HG03432 (cell line): Measurements from ENCODE around the gene AADACL3.
"Not testable (repeated sequence)": the region's sequence is repeated elsewhere in the genome, so short reads cannot be mapped to it uniquely, and the experiment has no call there.

Source experiments
- ATAC-seq: cut with Tn5 transposase; IDR thresholded peaks from one replicate; pipeline ENCODE4 v1.9.1; 2021; ENCODE audit warnings: mild to moderate bottlenecking, moderate library complexity; ENCODE audit not compliant: unreplicated experiment

Gene AADACL3, protein sequence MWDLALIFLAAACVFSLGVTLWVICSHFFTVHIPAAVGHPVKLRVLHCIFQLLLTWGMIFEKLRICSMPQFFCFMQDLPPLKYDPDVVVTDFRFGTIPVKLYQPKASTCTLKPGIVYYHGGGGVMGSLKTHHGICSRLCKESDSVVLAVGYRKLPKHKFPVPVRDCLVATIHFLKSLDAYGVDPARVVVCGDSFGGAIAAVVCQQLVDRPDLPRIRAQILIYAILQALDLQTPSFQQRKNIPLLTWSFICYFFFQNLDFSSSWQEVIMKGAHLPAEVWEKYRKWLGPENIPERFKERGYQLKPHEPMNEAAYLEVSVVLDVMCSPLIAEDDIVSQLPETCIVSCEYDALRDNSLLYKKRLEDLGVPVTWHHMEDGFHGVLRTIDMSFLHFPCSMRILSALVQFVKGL

GRCh38 chr1:12715896-12716437 is at the start of gene AADACL3:
Gene AADACL3, plus strand, starts transcription at chr1:12716110. Its CDS starts 67 bp downstream, at chr1:12716177.
- ATAC-seq = no peak

DNA sequence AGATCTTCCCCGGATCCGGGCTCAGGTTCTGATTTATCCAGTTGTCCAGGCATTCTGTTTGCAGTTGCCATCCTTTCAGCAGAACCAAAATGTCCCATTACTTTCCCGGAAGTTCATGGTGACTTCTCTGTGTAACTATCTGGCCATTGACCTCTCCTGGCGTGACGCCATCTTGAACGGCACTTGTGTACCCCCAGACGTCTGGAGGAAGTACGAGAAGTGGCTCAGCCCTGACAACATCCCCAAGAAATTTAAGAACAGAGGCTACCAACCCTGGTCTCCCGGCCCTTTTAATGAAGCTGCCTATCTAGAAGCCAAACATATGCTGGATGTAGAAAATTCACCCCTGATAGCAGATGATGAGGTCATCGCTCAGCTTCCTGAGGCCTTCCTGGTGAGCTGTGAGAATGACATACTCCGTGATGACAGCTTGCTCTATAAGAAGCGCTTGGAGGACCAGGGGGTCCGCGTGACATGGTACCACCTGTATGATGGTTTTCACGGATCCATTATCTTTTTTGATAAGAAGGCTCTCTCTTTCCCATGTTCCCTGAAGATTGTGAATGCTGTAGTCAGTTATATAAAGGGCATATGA is 49.7 kb upstream of the AADACL3 start:
- ATAC-seq = no peak

DNA sequence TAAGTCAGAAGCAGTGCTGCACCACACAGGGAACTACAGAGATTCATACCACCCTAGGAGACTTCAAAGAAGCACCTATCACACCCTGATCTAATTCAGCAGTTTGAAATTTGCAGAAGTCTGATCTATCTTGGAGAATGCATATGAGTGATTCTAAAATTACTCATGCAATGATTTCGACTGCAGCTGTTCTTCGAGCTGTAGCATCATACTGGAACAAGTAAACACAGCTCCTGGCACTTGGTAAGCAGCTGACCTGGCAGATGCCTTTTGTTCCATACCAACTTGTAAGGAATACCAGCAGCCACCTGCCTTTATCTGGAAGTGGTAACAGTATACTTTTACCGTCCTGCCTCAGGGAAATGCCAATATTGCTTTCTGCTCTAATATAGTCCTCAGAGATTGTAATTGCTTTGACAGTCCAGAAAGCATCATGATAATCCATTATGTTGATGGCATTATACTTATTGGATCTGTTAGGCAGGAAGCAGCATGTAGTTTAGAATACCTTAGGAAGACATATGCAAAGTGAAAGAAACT is 46.3 kb upstream of the AADACL3 start:
- ATAC-seq = no peak

- no peak for ATAC-seq
Measured at GRCh38 chr1:12674358-12674757, 41.6 kb upstream of the AADACL3 start.

DNA sequence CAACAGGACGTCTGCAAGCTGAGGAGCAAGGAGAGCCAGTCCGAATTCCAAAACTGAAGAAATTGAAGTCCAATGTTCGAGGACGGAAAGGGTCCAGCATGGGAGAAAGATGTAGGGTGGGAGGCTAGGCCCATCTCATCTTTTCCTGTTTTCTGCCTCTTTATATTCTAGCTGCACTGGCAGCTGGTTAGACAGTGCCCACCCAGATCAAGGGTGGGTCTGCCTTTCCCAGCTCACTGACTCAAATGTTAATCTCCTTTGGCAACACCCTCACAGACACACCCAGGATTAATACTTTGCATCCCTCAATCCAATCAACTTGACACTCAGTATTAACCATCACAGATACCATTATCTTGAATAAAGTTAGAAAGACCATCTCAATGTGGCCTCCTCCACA is 39.8 kb upstream of the AADACL3 start:
- not testable (repeated sequence) for ATAC-seq

DNA sequence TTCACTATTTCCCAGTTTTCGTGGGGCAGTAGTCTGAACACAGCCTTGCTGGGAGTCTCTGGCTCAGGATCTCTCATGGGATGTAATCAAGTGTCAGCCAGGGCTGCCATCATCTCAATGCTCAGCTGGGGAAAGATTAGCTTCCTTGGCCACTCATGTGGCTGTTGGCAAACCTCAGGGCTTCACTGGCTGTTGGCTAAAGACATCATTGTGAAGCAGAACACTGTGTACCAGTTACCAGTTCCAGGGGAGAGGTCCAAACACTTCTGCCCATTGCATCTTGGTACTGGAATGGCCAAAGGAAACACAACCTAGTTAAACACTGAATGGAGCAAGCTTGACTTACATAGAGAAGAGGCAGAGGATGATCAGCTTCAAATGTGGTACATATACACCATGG is 38.3 kb upstream of the AADACL3 start:
- ATAC-seq = no peak

- no peak for ATAC-seq
Measured at GRCh38 chr1:12678350-12678749, 37.6 kb upstream of the AADACL3 start.

DNA sequence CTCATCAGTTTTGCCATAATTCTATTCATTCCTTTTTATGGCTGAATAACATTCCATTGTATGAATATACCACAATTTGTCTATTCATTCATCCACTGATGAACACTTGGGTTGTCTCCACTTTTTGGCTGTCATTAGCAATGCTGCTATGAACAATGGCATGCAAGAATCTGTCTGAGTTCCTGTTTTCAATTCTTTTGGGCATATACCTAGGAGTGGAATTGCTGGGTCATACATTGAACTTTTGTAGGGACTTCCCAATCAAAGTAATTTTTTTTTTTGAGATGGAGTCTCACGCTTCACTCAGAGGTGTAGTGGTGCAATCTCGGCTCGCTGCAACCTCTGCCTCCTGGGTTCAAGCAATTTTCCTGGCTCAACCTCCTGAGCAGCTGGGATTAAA is 37.1 kb upstream of the AADACL3 start:
- ATAC-seq = no peak

DNA sequence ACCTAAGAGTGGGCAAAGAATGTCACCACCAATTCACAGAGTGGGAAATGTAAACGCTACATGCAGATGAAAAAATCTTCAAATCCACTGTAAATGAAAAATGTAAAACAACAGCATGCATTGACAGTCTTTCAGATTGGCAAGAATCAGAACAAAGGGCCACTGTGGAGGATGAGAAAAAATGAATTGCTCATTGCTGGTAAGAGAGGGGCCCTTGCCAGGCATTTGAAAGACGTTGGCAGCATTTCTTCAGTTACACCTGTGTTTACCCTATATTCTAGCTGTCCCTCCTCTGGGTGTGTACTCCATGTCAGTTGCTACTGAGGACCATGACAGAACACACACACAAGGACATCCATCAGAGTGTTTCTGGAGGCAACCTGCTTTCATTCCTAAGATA is 25.8 kb upstream of the AADACL3 start:
- ATAC-seq = no peak

DNA sequence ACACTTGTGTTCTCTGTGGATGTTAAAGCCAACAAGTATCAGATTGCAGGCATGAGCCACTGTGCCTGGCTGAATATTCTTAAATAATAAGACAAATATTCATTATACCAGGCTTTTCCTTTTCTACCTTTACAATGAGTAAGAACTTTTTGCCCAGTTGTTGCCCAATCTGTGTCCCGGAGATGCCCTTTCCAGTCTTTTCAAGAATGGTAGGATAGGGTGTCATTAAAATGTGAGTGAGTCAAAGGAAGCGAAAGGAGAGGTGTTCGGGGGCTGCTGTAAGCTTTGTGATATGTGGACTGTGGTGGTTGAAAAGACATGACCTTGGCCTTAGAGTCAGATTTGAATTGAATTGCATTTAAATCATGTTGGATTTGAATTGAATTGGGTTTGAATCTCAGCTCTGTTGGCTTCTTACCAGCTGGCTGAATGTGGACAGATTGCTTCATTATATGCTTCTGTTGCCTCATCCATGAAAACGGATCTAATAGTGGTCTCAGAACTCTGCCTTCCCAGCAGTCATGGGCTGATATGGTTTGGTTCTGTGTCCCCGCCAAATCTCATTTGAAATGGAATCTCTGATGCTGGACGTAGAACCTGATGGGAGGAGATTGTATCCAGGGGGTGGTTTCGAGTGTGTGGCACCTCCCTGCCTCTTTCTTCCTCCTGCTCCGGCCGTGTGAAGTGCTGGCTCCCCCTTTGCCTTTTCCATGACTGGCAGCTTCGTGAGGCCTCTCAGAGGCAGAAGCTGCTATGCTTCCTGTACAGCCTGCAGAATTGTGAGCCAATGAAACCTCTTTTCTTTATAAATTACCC is 22.7 kb upstream of the AADACL3 start:
- ATAC-seq = no peak

DNA sequence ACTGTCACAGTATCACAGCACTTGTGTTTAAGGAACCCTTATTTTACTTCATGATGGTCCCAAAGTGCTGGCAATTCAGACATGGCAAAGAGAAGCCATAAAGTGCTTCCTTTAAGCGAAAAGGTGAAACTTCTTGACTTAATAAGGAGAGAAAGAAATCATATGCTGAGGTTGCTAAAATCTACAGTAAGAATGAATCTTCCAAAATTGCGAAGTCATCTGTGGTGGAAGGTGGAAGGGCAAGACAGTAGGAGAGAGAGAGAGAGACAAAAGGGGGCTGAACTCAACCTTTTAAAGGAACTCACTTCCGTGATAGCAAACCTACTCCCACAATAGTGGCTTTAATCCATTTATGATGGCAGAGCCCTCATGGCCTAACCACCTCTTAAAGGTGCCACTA is 19.3 kb upstream of the AADACL3 start:
- no peak for ATAC-seq

DNA sequence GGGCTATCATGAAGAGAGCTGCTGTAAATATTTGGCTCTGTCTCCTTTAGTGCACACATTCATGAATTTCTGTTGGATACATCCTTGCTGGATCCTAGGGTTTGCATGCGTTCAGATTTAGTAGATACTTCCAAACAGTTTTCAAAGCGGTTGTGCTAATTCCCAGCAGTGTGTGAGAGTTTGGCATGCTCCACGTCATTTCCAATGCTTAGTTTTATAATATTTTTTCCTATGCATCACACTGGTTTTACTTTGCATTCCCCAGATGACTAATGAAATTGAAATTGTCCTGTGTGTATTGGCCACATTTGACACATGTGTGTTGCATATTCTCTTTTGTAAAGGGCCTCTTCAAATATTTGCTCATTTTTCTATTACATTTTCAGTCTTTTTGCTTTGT is 18.5 kb upstream of the AADACL3 start:
- ATAC-seq = no peak

DNA sequence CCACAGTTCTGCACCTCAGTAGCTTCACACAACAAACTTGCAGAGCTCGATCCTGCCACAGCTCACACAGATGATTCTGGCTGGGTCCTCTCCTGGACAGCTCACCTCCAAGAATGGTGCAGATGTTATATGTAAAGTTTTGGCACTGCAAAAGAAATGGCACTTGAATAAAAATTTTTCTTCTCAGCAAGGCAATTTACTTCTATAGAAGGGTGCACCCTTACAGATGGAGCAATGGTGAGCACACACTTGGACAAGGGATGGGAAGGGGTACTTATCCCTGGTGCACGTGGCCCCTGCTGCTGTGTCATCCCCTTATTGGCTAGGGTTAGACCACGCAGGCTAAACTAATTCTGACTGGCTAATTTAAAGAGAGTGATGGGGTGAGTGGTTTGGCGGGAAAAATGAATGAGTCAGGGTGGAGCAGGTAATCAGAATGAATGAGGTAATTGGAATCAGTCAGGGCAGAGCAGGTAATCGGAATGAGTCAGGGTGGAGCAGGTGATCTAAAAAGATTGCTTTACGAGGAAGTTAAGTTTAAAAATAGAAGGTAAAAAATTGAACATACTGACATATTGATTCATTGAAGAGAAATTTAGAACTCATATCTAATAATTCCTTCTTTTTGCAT is 12.0 kb upstream of the AADACL3 start:
- ATAC-seq = no peak

GRCh38 chr1:12706061-12706460 is 9.8 kb upstream of the AADACL3 start:
- ATAC-seq = no peak

- no peak for ATAC-seq
Measured at GRCh38 chr1:12708396-12709090, 7.4 kb upstream of the AADACL3 start.

DNA sequence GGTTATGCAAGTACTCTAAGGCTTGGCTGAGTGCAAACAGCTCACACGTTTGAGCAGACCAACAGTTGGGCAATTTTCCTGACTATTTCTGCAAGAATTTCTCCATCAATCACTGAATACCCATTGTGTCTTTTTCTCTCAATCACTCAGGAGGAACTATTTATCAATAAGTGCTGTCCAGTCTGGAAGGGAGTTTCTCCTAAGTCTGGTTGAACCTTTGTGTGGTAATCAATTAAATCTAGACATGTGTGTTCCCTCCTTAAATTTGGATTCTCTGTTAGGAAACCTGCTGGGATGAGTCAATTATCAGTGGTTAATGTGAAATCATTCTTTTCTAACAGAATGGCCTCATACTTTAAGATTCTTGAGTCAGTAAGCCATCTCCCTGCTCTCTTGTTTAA is 6.8 kb upstream of the AADACL3 start:
- ATAC-seq = no peak

DNA sequence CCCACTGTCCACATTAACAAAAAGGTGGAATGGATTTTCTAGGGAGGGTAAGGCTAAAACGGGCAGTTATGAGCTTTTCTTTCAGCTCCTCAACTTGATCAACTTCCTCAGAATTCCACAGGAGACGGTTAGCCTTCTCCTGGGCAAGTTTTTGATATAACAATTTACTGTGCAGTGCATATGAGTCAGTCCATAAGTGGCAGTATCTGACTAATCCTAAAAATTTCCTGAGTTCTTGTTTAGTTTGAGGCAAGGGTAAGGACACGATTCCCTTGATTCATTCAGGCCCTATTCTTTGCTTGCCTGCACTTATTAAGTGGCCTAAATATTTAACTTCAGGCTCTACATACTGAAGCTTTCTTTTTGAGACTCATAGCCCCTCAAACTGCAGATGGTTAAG is 6.2 kb upstream of the AADACL3 start:
- no peak for ATAC-seq

DNA sequence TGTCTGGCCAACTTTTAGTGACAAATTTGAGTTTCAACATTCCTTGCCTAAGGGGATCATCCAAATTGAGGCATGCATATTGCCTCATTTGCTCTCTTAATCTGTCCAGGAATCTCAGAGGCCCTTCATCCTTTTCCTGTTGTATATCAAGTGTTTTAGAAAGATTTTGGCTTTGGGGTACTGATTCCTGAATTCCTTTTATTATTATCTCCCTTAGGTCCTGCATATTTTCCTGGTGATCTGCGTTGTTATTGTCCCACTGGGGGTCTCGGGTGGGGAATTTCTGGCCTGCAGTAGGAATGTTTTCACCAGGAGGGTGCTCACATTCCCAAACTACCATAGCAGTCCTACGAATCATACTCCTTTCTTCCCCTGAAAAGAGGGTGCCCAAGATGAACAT is 4.4 kb upstream of the AADACL3 start:
- ATAC-seq = no peak

- no peak for ATAC-seq
Measured at GRCh38 chr1:12712076-12712475, 3.8 kb upstream of the AADACL3 start.

DNA sequence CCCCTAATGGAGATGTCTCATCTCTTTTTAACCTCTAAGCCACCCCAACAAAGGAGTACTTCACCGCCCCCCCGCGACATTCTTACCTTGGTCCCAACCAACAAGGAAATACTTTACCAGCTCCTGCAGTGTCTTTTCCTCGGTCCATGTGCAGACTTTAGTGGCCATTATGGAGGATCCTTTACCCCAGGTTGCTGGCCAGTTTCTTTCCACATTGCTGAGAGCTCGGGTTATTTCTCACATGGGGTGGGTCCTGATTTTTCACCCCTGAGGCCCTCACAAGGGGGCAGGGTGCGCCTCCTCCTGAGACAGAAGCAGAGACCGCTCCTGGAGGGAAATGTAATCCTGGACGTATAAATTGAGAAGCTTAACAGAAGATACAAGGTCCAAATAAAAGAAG is 3.0 kb upstream of the AADACL3 start:
- no peak for ATAC-seq
